Measurements from ENCODE around the gene WSB1.

DNA sequence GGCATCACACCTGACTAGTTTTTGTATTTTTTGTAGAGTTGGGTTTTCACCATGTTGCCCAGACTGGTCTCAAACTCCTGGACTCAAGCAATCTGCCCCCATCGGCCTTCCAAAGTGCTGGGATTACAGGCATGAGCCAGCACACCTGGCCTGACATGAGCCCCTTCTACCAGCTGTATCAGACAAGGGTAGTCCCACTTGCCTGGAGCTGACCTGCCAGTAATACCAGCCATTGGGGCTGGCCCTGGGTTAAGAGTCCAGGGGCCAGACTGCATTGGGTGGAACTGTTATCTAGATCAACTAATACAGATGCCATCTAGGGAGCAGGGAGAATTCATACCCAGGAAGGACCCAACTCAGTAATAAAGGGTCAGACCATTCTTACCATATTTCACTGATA is 28.1 kb downstream of the WSB1 start:
- TF ChIP-seq, protein P1, sequence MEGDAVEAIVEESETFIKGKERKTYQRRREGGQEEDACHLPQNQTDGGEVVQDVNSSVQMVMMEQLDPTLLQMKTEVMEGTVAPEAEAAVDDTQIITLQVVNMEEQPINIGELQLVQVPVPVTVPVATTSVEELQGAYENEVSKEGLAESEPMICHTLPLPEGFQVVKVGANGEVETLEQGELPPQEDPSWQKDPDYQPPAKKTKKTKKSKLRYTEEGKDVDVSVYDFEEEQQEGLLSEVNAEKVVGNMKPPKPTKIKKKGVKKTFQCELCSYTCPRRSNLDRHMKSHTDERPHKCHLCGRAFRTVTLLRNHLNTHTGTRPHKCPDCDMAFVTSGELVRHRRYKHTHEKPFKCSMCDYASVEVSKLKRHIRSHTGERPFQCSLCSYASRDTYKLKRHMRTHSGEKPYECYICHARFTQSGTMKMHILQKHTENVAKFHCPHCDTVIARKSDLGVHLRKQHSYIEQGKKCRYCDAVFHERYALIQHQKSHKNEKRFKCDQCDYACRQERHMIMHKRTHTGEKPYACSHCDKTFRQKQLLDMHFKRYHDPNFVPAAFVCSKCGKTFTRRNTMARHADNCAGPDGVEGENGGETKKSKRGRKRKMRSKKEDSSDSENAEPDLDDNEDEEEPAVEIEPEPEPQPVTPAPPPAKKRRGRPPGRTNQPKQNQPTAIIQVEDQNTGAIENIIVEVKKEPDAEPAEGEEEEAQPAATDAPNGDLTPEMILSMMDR (IDR thresholded peaks at IDR 0.05 in 2 of 3, conservative IDR thresholded peaks at IDR 0.05 in 1 of 3; ENCODE audit: insufficient read depth in 2 of 3, low read depth in 1 of 3, low read length in 3 of 3) = no peak
- TF ChIP-seq, protein P2, sequence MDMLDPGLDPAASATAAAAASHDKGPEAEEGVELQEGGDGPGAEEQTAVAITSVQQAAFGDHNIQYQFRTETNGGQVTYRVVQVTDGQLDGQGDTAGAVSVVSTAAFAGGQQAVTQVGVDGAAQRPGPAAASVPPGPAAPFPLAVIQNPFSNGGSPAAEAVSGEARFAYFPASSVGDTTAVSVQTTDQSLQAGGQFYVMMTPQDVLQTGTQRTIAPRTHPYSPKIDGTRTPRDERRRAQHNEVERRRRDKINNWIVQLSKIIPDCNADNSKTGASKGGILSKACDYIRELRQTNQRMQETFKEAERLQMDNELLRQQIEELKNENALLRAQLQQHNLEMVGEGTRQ (CRISPR knock-in tag; IDR thresholded peaks at IDR 0.05) = no peak
- TF ChIP-seq HDGF (IDR thresholded peaks at IDR 0.05) = no peak
- TF ChIP-seq, protein P3, sequence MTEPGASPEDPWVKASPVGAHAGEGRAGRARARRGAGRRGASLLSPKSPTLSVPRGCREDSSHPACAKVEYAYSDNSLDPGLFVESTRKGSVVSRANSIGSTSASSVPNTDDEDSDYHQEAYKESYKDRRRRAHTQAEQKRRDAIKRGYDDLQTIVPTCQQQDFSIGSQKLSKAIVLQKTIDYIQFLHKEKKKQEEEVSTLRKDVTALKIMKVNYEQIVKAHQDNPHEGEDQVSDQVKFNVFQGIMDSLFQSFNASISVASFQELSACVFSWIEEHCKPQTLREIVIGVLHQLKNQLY (CRISPR knock-in tag; conservative IDR thresholded peaks at IDR 0.05) = no peak
- TF ChIP-seq REST (IDR thresholded peaks at IDR 0.05; ENCODE audit: borderline replicate concordance) = no peak
- TF ChIP-seq REST (CRISPR knock-in tag; IDR thresholded peaks at IDR 0.05; ENCODE audit: low read depth) = no peak
- no peak for TF ChIP-seq TCF7 (IDR thresholded peaks at IDR 0.05; ENCODE audit: borderline replicate concordance)
- TF ChIP-seq ZNF282 (CRISPR knock-in tag; IDR thresholded peaks at IDR 0.05) = no peak
- no peak for TF ChIP-seq MAFF (IDR thresholded peaks at IDR 0.05; ENCODE audit: low read length)
- no peak for TF ChIP-seq TGIF2 (CRISPR knock-in tag; IDR thresholded peaks at IDR 0.05)
- TF ChIP-seq, protein P4, sequence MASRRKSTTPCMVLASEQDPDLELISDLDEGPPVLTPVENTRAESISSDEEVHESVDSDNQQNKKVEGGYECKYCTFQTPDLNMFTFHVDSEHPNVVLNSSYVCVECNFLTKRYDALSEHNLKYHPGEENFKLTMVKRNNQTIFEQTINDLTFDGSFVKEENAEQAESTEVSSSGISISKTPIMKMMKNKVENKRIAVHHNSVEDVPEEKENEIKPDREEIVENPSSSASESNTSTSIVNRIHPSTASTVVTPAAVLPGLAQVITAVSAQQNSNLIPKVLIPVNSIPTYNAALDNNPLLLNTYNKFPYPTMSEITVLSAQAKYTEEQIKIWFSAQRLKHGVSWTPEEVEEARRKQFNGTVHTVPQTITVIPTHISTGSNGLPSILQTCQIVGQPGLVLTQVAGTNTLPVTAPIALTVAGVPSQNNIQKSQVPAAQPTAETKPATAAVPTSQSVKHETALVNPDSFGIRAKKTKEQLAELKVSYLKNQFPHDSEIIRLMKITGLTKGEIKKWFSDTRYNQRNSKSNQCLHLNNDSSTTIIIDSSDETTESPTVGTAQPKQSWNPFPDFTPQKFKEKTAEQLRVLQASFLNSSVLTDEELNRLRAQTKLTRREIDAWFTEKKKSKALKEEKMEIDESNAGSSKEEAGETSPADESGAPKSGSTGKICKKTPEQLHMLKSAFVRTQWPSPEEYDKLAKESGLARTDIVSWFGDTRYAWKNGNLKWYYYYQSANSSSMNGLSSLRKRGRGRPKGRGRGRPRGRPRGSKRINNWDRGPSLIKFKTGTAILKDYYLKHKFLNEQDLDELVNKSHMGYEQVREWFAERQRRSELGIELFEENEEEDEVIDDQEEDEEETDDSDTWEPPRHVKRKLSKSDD (conservative IDR thresholded peaks at IDR 0.05; ENCODE audit: low read length) = no peak
- TF ChIP-seq SMC3 (conservative IDR thresholded peaks at IDR 0.05; ENCODE audit: insufficient read depth, low read depth, low read length) = no peak
